Measurements from ENCODE around the gene TRPM1.

TRPM1 gene

DNA sequence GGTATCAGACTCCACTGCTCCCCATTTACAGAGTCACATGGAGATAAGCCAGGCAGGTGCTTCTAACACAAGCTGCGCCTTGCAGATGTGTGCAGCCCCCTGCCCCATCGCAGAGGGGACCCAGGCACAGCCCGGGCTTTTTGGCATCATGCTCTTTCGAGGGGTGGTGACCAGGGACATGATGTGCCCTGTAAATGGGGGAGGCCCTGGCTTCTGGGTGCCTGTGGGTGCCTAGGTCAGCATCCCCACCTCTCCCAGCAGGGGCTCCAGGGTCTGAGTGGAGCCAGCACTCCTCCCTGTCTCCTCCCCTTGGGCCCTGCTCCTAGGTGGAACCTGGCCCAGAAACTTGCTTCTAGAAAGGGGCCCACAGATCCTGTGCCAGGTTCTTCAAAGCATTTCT lies 15.2 kb downstream of the TRPM1 start:
- DNase-seq = no peak
- H3K27me3 ChIP-seq (ENCODE audit: insufficient read depth, low read depth, severe bottlenecking) = no peaks in the 10 kb centered on the region
- H3K27ac ChIP-seq = no peak overlapping the region
- TF ChIP-seq, protein P1, sequence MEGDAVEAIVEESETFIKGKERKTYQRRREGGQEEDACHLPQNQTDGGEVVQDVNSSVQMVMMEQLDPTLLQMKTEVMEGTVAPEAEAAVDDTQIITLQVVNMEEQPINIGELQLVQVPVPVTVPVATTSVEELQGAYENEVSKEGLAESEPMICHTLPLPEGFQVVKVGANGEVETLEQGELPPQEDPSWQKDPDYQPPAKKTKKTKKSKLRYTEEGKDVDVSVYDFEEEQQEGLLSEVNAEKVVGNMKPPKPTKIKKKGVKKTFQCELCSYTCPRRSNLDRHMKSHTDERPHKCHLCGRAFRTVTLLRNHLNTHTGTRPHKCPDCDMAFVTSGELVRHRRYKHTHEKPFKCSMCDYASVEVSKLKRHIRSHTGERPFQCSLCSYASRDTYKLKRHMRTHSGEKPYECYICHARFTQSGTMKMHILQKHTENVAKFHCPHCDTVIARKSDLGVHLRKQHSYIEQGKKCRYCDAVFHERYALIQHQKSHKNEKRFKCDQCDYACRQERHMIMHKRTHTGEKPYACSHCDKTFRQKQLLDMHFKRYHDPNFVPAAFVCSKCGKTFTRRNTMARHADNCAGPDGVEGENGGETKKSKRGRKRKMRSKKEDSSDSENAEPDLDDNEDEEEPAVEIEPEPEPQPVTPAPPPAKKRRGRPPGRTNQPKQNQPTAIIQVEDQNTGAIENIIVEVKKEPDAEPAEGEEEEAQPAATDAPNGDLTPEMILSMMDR (IDR thresholded peaks at IDR 0.05; ENCODE audit: low read depth, low read length) = no peak
- H3K9me3 ChIP-seq (ENCODE audit: severe bottlenecking) = no peaks in the 10 kb centered on the region
- H3K4me3 ChIP-seq (ENCODE audit: low read depth, low read length) = no peak overlapping the region
- no peaks in the 10 kb centered on the region for H3K36me3 ChIP-seq

DNA sequence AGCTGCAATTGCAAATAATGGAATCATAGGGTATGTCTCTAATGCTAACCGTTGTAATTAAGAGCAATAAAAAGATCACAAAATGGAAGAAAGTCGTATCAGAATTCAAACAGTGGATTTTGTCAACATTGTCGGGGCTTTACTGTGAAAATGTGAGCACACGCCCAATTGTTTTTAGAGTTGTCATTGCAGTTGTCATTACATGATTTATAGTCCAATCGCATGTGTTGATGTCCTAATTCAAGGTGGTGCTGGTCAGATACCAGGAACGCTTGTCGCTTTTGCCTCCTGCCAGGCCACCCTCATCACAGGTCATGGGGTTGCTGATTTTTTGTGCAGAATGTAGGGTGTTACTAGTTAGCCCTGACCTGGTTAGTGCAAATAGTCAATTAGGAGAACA lies 16.2 kb downstream of the TRPM1 start:
- Histone ChIP-seq H3K27me3 (ENCODE audit: insufficient read depth, low read depth, severe bottlenecking) (no peaks in the 10 kb centered on the region), H3K9me3 (ENCODE audit: severe bottlenecking) (no peaks in the 10 kb centered on the region)
- TF ChIP-seq, protein P1 (IDR thresholded peaks at IDR 0.05; ENCODE audit: low read depth, low read length) = no peak

DNA sequence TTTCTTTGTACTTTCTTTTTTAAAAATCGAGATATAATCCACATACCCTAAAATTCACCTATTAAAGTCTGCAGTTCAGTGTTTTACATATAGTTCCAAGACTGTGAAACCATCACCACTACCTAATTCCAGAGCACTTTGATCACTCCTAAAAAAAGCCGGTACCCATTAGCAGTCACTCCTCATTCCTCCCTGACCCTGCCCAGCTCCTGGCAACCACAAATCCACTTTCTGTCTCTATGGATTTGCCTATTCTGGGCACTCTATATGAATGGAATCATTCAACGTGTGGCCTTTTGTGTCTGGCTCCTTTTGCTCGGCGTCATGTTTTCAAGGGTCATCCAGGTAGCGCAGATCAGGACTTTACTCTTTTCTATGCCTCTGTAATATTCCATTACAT lies 17.3 kb downstream of the TRPM1 start:
- TF ChIP-seq, protein P1 (IDR thresholded peaks at IDR 0.05; ENCODE audit: low read depth, low read length) = no peak
- Histone ChIP-seq H3K36me3 (no peaks in the 10 kb centered on the region), H3K27me3 (ENCODE audit: insufficient read depth, low read depth, severe bottlenecking) (no peaks in the 10 kb centered on the region), H3K27ac (no peak overlapping the region), H3K4me3 (ENCODE audit: low read depth, low read length) (no peak overlapping the region), H3K9me3 (ENCODE audit: severe bottlenecking) (no peaks in the 10 kb centered on the region)
- DNase-seq = no peak

More for the DNA sequence above, 16.2 kb downstream of the TRPM1 start:
- Histone ChIP-seq H3K4me3 (ENCODE audit: low read depth, low read length) (no peak overlapping the region), H3K27ac (no peak overlapping the region), H3K36me3 (no peaks in the 10 kb centered on the region)
- DNase-seq = no peak

DNA sequence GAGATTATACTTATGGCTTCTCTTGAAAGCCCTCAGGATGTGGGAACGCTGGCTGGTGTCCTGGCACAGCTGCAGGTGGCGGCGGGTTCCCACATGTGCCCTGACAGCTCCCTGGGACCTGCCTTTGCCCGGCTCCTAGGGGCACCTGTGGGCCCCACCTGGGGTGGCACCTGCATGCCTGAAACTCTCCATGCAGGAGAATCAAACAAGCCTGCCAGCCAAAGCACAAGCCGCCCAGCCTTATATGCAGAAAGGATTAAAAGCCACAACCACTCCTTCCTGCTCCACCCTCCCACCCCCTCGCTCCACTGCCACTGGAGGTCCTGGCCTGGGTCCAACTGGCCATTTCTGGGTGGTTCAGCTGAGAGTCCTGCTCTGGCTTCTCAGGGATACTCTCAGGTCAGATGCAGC lies 18.1 kb downstream of the TRPM1 start:
- TF ChIP-seq, protein P1 (IDR thresholded peaks at IDR 0.05; ENCODE audit: low read depth, low read length) = no peak
- no peaks in the 10 kb centered on the region for H3K27me3 ChIP-seq (ENCODE audit: insufficient read depth, low read depth, severe bottlenecking)
- DNase-seq = no peak
- no peaks in the 10 kb centered on the region for H3K36me3 ChIP-seq
- H3K9me3 ChIP-seq (ENCODE audit: severe bottlenecking) = no peaks in the 10 kb centered on the region
- H3K4me3 ChIP-seq (ENCODE audit: low read depth, low read length) = no peak overlapping the region
- no peak overlapping the region for H3K27ac ChIP-seq

DNA sequence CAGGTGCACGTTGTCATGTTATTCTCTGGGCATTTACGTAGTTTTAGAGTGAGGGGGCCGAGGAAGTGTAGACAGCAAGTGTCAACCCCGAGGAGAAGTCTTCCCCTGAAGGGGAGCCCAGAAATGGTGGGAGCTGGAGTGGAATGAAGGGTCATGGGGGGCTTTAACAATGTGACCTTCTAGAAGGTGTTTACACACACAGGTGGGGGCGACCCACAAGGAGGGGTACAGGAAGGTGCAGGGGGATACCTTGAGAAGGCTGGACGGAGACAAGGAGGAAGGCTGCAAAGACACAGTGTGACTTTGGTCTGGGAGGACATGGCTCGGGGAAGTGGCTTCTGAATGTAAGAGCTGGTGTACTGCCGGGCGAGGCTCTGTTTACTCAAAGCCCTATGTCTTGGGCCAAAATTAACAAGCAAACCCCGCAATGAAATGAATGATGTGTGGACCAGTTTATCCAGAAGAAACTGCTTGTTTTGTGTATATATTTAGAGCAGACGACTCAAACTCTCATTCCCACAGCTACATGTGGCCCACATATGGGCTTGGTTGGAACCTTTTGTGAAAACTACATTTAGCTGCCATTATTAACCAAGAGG lies 18.7 kb downstream of the TRPM1 start:
- H3K27me3 ChIP-seq (ENCODE audit: insufficient read depth, low read depth, severe bottlenecking) = no peaks in the 10 kb centered on the region
- no peaks in the 10 kb centered on the region for H3K36me3 ChIP-seq
- no peak overlapping the region for H3K4me3 ChIP-seq (ENCODE audit: low read depth, low read length)
- TF ChIP-seq, protein P1 (IDR thresholded peaks at IDR 0.05; ENCODE audit: low read depth, low read length) = no peak
- H3K27ac ChIP-seq = no peak overlapping the region
- no peak for DNase-seq
- no peaks in the 10 kb centered on the region for H3K9me3 ChIP-seq (ENCODE audit: severe bottlenecking)

All from WERI-Rb-1 (cell line).